Adrenal gland (tissue), 12 donors: Measurements from ENCODE around the gene TMEM184A. TPM values are rescaled to one million over a fixed set of nuclear protein-coding genes. Genes with fewer than 3 reads are reported as not detected.

ENCODE experiments used
- DNase-seq, 7 donors: peaks; one replicate each; pipeline ENCODE4 v3.0.0-alpha.2; 2019 to 2020
- H3K27ac ChIP-seq, 5 donors: fragments of 200-600 bp; sonication (generic) in 4 of 5; 1 replicate in 3 of 5; 2 replicates in 2 of 5; pipeline versions ENCODE4 v1.5.1 to v1.8.0; 2016 to 2020; ENCODE audit warnings: mild to moderate bottlenecking in 1 of 5
- H3K27me3 ChIP-seq: fragments of 200-600 bp; 2 replicates; pipeline ENCODE4 v1.8.0; 2021
- H3K36me3 ChIP-seq, 2 donors: fragments of 200-600 bp; replicated peaks in 1 of 2; 1 replicate in 1 of 2; 2 replicates in 1 of 2; pipeline versions ENCODE4 v1.5.1 to v1.8.0; 2018 to 2022
- H3K4me1 ChIP-seq, 2 donors: fragments of 200-600 bp; replicated peaks in 1 of 2; 1 replicate in 1 of 2; 2 replicates in 1 of 2; pipeline versions ENCODE4 v1.5.1 to v1.8.0; 2018 to 2021
- H3K4me3 ChIP-seq, 4 donors: fragments of 200-600 bp; sonication (generic) in 3 of 4; one replicate each; pipeline ENCODE4 v1.5.1; 2016 to 2018
- H3K9me3 ChIP-seq, 3 donors: fragments of 200-600 bp; sonication (generic) in 1 of 3; replicated peaks in 1 of 3; 1 replicate in 2 of 3; 2 replicates in 1 of 3; pipeline versions ENCODE4 v1.5.1 to v1.8.0; 2016 to 2021
- POLR2A ChIP-seq, 2 donors: fragments of 450-650 bp; IDR thresholded peaks; one replicate each; pipeline ENCODE4 v1.6.1; 2017; ENCODE audit warnings: antibody characterized with exemption in 2 of 2, mild to moderate bottlenecking in 2 of 2, moderate library complexity in 1 of 2
- WGBS, 4 donors: extraction: QIAGEN DNeasy Blood & Tissue Kit in 2 of 4; methylation state at CpG; one replicate each; pipeline versions ENCODE4 v1.1.5 to v1.1.7; 2013 to 2017; 5-methylcytosine and 5-hydroxymethylcytosine counted together
- intact Hi-C, 2 donors: fragments of 100-400 bp; cut with DNase I; formaldehyde crosslinking; loops; one replicate each; pipeline versions ENCODE4 v1.14.1 to v1.15.0; 2022 to 2023
- polyA plus RNA-seq, 3 donors: library from polyadenylated mRNA; stranded (reverse); fragments of 200-250 nt in 2 of 3; fragments of 350-450 nt in 1 of 3; fragmentation: Illumina TruSeq in 1 of 3; extraction: RNeasy Lipid Tissue Mini Kit (QIAGEN cat#74804) in 1 of 3; gene quantifications; one replicate each; pipeline ENCODE4 v1.2.3, GENCODE V29; 2013 to 2014
- total RNA-seq, 9 donors: library from RNA; depleted of rRNA in 4 of 9; stranded (reverse); fragments of >200 nt in 4 of 9; fragments of 120-200 nt in 1 of 9; fragmentation: NEBNext Ultra II Directional in 1 of 9; extraction: Animal tissue kit (Norgen Biotek cat#: 25700) in 1 of 9; gene quantifications; one replicate each; pipeline versions ENCODE4 v1.1.0 to v1.2.4, GENCODE V29; 2013 to 2023
- TF ChIP-seq, protein P1 (sequence below), 6 experiments: fragments of 450-650 bp in 4 of 6; fragments of 200-600 bp in 2 of 6; sonication (generic) in 1 of 6; IDR thresholded peaks; 1 replicate in 5 of 6; 2 replicates in 1 of 6; pipeline versions ENCODE4 v1.5.1 to v1.8.0; 2016 to 2021; ENCODE audit warnings: antibody characterized with exemption in 6 of 6, mild to moderate bottlenecking in 2 of 6, moderate library complexity in 1 of 6
- donor health status: healthy with polysubstance abuse.
- donor health status: Bipolar disorder and iron deficiency.
- donor health status: DM: yes; HTN: yes; CAD: no.
- donor health status: DM: no; HTN: no; CAD: no.
- donor health status: DM: no; HTN: no; CAD: no.
- donor health status: DM: yes; HTN: yes; CAD: no.

TMEM184A gene
- total and polyA plus RNA-seq, 12 donors = 0.06 to 2.1 (median 0.79) TPM; not detected in 2

DNA sequence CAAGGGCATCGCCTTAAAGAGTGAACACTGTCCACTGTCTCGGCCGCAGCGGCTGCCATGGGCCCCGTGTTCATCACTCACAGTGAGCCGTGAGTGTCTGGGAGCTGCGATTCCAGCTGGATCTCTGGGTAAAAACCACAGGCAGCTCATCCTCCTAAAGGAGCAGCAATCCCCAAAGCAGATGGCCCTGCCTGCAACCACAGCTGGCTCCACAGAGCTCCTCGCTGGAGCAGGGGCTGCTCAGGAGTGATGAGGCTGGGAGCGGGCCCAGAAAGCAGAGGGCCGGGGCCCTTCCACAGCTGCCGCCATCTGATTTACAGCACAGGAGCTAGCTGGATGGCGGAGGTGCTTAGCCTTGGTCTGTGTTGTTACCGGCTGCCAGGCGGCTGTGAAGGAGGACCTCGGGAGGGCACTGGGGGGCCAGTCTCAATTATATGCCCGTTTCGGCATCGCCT lies 6.6 kb upstream of the TMEM184A start:
- no peak for DNase-seq

DNA sequence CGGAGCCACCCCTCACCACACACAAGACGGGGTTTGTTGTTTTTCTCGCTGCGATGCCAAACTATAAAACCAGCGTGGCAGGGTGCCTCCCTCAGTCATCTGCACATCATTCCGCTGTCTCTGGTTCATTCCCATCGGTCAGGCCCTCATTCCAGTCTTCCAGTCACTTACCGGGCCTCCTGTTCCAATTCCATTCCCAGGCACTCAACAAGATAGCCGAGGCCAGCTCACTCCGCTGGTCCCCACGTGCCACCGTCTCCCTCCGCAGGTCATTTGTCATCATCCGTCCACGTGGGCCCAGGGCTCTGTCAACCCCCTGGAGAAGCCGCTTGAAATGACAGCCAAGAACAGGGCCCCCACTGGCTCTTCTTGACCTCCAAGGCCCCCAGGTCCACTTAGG lies 6.1 kb upstream of the TMEM184A start:
- H3K9me3 ChIP-seq = no peaks in the 10 kb centered on the region
- DNase-seq = no peak
- H3K27me3 ChIP-seq = no peaks in the 10 kb centered on the region
- no peak for TF ChIP-seq POLR2A (IDR thresholded peaks at IDR 0.05)
- TF ChIP-seq, protein P1, sequence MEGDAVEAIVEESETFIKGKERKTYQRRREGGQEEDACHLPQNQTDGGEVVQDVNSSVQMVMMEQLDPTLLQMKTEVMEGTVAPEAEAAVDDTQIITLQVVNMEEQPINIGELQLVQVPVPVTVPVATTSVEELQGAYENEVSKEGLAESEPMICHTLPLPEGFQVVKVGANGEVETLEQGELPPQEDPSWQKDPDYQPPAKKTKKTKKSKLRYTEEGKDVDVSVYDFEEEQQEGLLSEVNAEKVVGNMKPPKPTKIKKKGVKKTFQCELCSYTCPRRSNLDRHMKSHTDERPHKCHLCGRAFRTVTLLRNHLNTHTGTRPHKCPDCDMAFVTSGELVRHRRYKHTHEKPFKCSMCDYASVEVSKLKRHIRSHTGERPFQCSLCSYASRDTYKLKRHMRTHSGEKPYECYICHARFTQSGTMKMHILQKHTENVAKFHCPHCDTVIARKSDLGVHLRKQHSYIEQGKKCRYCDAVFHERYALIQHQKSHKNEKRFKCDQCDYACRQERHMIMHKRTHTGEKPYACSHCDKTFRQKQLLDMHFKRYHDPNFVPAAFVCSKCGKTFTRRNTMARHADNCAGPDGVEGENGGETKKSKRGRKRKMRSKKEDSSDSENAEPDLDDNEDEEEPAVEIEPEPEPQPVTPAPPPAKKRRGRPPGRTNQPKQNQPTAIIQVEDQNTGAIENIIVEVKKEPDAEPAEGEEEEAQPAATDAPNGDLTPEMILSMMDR (IDR thresholded peaks at IDR 0.05) = no peak
- intact Hi-C loops = no loop called here
- no peak overlapping the region for H3K27ac ChIP-seq
- no peak overlapping the region for H3K4me3 ChIP-seq
- 50 to 73% (median 57%) methylated on average over 13 to 16 of the region's 16 CpGs for WGBS, 4 donors
- H3K36me3 ChIP-seq = peaks cover 0 to 6% of the 10 kb centered on the region in 2 donors
- H3K4me1 ChIP-seq = no peaks in the 10 kb centered on the region

More for the DNA sequence above, 6.6 kb upstream of the TMEM184A start:
- intact Hi-C loops = no loop called here
- H3K27me3 ChIP-seq = no peaks in the 10 kb centered on the region
- no peaks in the 10 kb centered on the region for H3K9me3 ChIP-seq
- peaks cover 0 to 12% of the 10 kb centered on the region in 2 donors for H3K36me3 ChIP-seq
- H3K4me3 ChIP-seq = no peak overlapping the region
- TF ChIP-seq, protein P1 (IDR thresholded peaks at IDR 0.05) = no peak
- TF ChIP-seq POLR2A (IDR thresholded peaks at IDR 0.05) = no peak
- H3K4me1 ChIP-seq = no peaks in the 10 kb centered on the region
- H3K27ac ChIP-seq = no peak overlapping the region
- whole genome bisulfite sequencing, 4 donors = 71 to 80% (median 75%) methylated on average over 14 to 18 of the region's 18 CpGs

DNA sequence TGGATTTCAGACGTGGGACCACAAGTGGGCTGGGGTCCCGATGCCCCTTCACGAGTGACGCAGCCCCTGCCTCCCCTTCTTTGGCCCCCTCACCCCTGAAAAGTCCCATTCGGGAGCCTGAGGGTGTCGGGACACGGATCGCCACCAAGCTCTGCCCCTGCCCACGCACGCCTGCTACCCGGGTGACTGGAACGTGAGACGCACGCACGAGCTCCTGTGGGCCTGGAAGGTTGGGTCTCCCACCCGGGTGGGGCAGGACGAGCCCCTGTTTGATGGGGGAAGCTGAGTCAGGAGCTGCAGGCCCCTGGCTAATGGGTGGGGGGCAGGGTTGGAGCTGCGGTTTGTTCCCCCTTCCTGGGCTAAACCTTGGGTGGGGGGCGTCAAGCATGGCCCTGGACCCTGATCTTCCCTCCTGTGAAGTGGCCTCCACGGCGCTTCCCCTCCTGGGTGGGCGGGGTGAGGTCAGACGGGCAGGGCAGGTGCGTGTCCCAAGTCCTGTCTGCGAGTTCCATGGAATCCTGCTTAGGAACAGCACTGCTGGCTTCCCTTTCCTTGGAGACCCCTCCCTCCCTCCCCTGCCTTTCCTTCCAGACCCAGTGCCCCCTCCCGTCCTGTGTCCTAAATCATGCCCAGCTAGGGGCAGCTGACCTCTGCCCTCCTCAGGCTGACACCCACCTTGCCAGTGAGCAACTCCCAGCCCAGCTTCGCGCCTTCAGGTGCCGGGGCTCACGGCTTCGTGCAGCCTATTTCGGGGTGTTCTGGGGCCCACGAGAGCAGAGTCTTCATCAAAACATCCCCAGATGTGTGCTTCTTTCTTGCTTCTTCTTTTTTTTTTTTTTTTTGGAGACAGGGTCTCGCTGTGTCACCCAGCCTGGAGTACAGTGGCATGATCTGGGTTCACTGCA lies 5.3 kb upstream of the TMEM184A start:
- Histone ChIP-seq H3K27ac (no peak overlapping the region), H3K4me1 (no peaks in the 10 kb centered on the region), H3K4me3 (no peak overlapping the region), H3K27me3 (no peaks in the 10 kb centered on the region), H3K9me3 (no peaks in the 10 kb centered on the region), H3K36me3 (no peaks in the 10 kb centered on the region)
- intact Hi-C loops = no loop called here
- no peak for TF ChIP-seq POLR2A (IDR thresholded peaks at IDR 0.05)
- TF ChIP-seq, protein P1 (IDR thresholded peaks at IDR 0.05) = no peak
- no peak for DNase-seq
- 71 to 75% (median 72%) methylated on average over 21 to 34 of the region's 34 CpGs for WGBS, 4 donors

DNA sequence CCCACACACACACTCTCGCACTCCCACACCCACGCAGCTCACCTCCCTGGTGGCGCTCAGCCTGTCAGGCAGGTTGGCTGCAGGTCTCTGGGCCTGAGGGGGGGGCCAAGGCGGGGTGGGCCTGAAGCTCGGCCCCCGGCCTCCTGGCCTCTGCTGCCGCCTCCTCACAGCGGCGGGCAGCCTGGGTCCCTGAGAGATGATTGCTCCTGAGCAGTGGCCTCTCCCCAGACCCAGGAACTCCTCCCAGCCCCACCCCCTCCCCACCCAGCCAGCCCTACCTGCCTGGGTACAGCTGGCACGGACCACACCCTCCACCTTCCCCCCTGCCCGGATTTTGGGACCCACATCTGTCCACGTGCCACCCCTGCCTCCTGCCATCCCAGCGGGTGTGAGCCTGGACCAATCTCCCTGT lies 4.6 kb upstream of the TMEM184A start:
- Histone ChIP-seq H3K9me3 (no peaks in the 10 kb centered on the region), H3K27me3 (no peaks in the 10 kb centered on the region), H3K27ac (no peak overlapping the region), H3K4me1 (peaks cover 0 to 5% of the 10 kb centered on the region in 2 donors), H3K36me3 (no peaks in the 10 kb centered on the region), H3K4me3 (no peak overlapping the region)
- 73 to 87% (median 79%) methylated on average over 6 to 13 of the region's 13 CpGs for WGBS, 4 donors
- DNase-seq = no peak
- intact Hi-C loops = no loop called here
- TF ChIP-seq, protein P1 (IDR thresholded peaks at IDR 0.05) = no peak
- TF ChIP-seq POLR2A (IDR thresholded peaks at IDR 0.05) = no peak
